Osteocyte (in vitro differentiated cells): ENCODE results near the gene PLEKHJ1. TPM values are rescaled to one million over a fixed set of nuclear protein-coding genes. Genes with fewer than 3 reads are reported as not detected.

Experiments
- DNase-seq: peaks from one replicate; pipeline ENCODE4 v3.0.0; 2021; ENCODE audit warnings: mixed read lengths; ENCODE audit not compliant: unreplicated experiment; ENCODE audit errors: extremely low spot score
- H3K27ac Mint-ChIP-seq: one replicate; pipeline ENCODE4 v1.8.0; 2021; ENCODE audit warnings: mild to moderate bottlenecking, mixed read lengths; ENCODE audit not compliant: unreplicated experiment
- H3K27me3 Mint-ChIP-seq: one replicate; pipeline ENCODE4 v1.8.0; 2021; ENCODE audit warnings: mixed read lengths; ENCODE audit not compliant: unreplicated experiment
- H3K36me3 Mint-ChIP-seq: one replicate; pipeline ENCODE4 v1.8.0; 2021; ENCODE audit warnings: mixed read lengths; ENCODE audit not compliant: unreplicated experiment
- H3K4me1 Mint-ChIP-seq: one replicate; pipeline ENCODE4 v1.8.0; 2021; ENCODE audit warnings: mixed read lengths; ENCODE audit not compliant: unreplicated experiment
- H3K4me3 Mint-ChIP-seq: one replicate; pipeline ENCODE4 v1.8.0; 2021; ENCODE audit warnings: mild to moderate bottlenecking, moderate library complexity, mixed read lengths; ENCODE audit not compliant: unreplicated experiment
- H3K9me3 Mint-ChIP-seq: one replicate; pipeline ENCODE4 v1.8.0; 2021; ENCODE audit warnings: mixed read lengths; ENCODE audit not compliant: unreplicated experiment
- CTCF ChIP-seq: fragments of 200-600 bp; sonication (generic); IDR thresholded peaks from 2 replicates; pipeline ENCODE4 v1.5.0; 2021; ENCODE audit warnings: antibody characterized with exemption, mild to moderate bottlenecking, moderate library complexity
- total RNA-seq: library from RNA; stranded (reverse); gene quantifications from 2 replicates; pipeline ENCODE4 v1.2.1, GENCODE V29; 2021

PLEKHJ1 gene
- total RNA-seq, 1 donor from 2014 or later = 40.7 TPM

GRCh38 chr19:2259336-2259735 lies 23.2 kb upstream of the PLEKHJ1 start:
- peaks cover 7% of the 10 kb centered on the region for H3K4me1 Mint-ChIP-seq
- no peaks in the 10 kb centered on the region for H3K36me3 Mint-ChIP-seq
- DNase-seq = no peak
- no peaks in the 10 kb centered on the region for H3K27me3 Mint-ChIP-seq
- no peak overlapping the region for H3K4me3 Mint-ChIP-seq
- TF ChIP-seq CTCF = no peak
- no peak overlapping the region for H3K27ac Mint-ChIP-seq
- no peaks in the 10 kb centered on the region for H3K9me3 Mint-ChIP-seq

GRCh38 chr19:2255982-2256685 lies 20.0 kb upstream of the PLEKHJ1 start, which contains the start of gene JSRP1:
Gene JSRP1 (minus strand): TSS chr19:2256417. CDS start chr19:2255314, 1,103 bp downstream.
- no peak within 1 kb of the TSS for H3K27ac Mint-ChIP-seq
- DNase-seq = no peak
- TF ChIP-seq CTCF = no peak
- H3K36me3 Mint-ChIP-seq = no peaks in the 10 kb centered on the region
- no peak within 1 kb of the TSS for H3K4me3 Mint-ChIP-seq
- H3K27me3 Mint-ChIP-seq = no peaks in the 10 kb centered on the region
- peaks cover 13% of the 10 kb centered on the region for H3K4me1 Mint-ChIP-seq
- no peaks in the 10 kb centered on the region for H3K9me3 Mint-ChIP-seq

- peaks cover 10% of the 10 kb centered on the region for H3K4me1 Mint-ChIP-seq
- no peak for DNase-seq
- no peaks in the 10 kb centered on the region for H3K36me3 Mint-ChIP-seq
- H3K4me3 Mint-ChIP-seq = no peak overlapping the region
- no peak overlapping the region for H3K27ac Mint-ChIP-seq
- H3K9me3 Mint-ChIP-seq = no peaks in the 10 kb centered on the region
- H3K27me3 Mint-ChIP-seq = no peaks in the 10 kb centered on the region
- no peak for TF ChIP-seq CTCF
These were observed 19.1 kb upstream of the PLEKHJ1 start for GRCh38 chr19:2255112-2255845.

- Mint-ChIP-seq H3K27ac (no peak overlapping the region), H3K36me3 (no peaks in the 10 kb centered on the region), H3K9me3 (no peaks in the 10 kb centered on the region), H3K4me1 (peaks cover 6% of the 10 kb centered on the region), H3K4me3 (no peak overlapping the region), H3K27me3 (no peaks in the 10 kb centered on the region)
- TF ChIP-seq CTCF = peak; percentile 48
- DNase-seq = no peak
These were observed 18.1 kb upstream of the PLEKHJ1 start for GRCh38 chr19:2254064-2254872.
